DOHH2 (cell line): Measurements from ENCODE around the gene XPO6.

Experiments
- H3F3A ChIP-seq: fragments of 200-600 bp; sonication (generic), shearing (Covaris generic); 2 replicates; pipeline ENCODE4 v1.6.0; 2016; ENCODE audit warnings: antibody characterized with exemption, mild to moderate bottlenecking; ENCODE audit not compliant: control insufficient read depth, insufficient read depth
- H3K27ac ChIP-seq: fragments of 200-600 bp; sonication (generic); 2 replicates; pipeline ENCODE4 v1.5.1; 2014; ENCODE audit warnings: low read depth, mild to moderate bottlenecking, low read length, moderate library complexity
- H3K27me3 ChIP-seq: fragments of 200-600 bp; sonication (generic); 2 replicates; pipeline ENCODE4 v1.6.1; 2014; ENCODE audit warnings: mild to moderate bottlenecking, low read length, mixed read lengths; ENCODE audit not compliant: control insufficient read depth
- H3K36me3 ChIP-seq: fragments of 200-600 bp; sonication (generic); 2 replicates; pipeline ENCODE4 v1.6.1; 2014; ENCODE audit warnings: mild to moderate bottlenecking, low read length, moderate library complexity, mixed read lengths; ENCODE audit not compliant: control insufficient read depth
- H3K4me1 ChIP-seq: fragments of 200-600 bp; sonication (generic); 2 replicates; pipeline ENCODE4 v1.6.1; 2014; ENCODE audit warnings: mild to moderate bottlenecking, low read length, mixed read lengths; ENCODE audit not compliant: control insufficient read depth
- H3K4me2 ChIP-seq: fragments of 200-600 bp; sonication (generic); 2 replicates; pipeline ENCODE4 v1.6.0; 2014; ENCODE audit warnings: mild to moderate bottlenecking, low read length, moderate library complexity
- H3K4me3 ChIP-seq: fragments of 200-600 bp; sonication (generic); 2 replicates; pipeline ENCODE4 v1.5.1; 2014; ENCODE audit warnings: mild to moderate bottlenecking, low read length, mixed read lengths
- H3K79me2 ChIP-seq: fragments of 200-600 bp; sonication (generic); 2 replicates; pipeline ENCODE4 v1.6.1; 2014; ENCODE audit warnings: mild to moderate bottlenecking, low read length, mixed read lengths; ENCODE audit not compliant: control insufficient read depth
- H3K9me2 ChIP-seq: fragments of 200-600 bp; sonication (generic); replicated peaks from 2 replicates; pipeline ENCODE4 v1.6.1; 2014; ENCODE audit warnings: mild to moderate bottlenecking, low read length, mixed read lengths; ENCODE audit not compliant: control insufficient read depth
- H3K9me3 ChIP-seq: fragments of 200-600 bp; sonication (generic); 2 replicates; pipeline ENCODE4 v1.6.1; 2014; ENCODE audit warnings: antibody characterized with exemption, low read length, mixed read lengths; ENCODE audit not compliant: control insufficient read depth, insufficient read depth
- H4K20me1 ChIP-seq: fragments of 200-600 bp; sonication (generic); 2 replicates; pipeline ENCODE4 v1.6.0; 2014; ENCODE audit warnings: low read depth, mild to moderate bottlenecking, antibody characterized with exemption, low read length, moderate library complexity; ENCODE audit not compliant: control insufficient read depth, insufficient read depth
- CTCF ChIP-seq: fragments of 200-600 bp; sonication (generic); IDR thresholded peaks from one replicate; pipeline ENCODE4 v1.5.1; 2014; ENCODE audit warnings: antibody characterized with exemption, mild to moderate bottlenecking, low read depth, low read length; ENCODE audit not compliant: poor library complexity, severe bottlenecking
- EZH2phosphoT487 ChIP-seq: fragments of 200-600 bp; sonication (generic); IDR thresholded peaks from 2 replicates; pipeline ENCODE4 v1.6.1; 2017; ENCODE audit warnings: borderline replicate concordance, mild to moderate bottlenecking, antibody characterized with exemption, low read length, moderate library complexity, mixed read lengths

Gene XPO6

DNA sequence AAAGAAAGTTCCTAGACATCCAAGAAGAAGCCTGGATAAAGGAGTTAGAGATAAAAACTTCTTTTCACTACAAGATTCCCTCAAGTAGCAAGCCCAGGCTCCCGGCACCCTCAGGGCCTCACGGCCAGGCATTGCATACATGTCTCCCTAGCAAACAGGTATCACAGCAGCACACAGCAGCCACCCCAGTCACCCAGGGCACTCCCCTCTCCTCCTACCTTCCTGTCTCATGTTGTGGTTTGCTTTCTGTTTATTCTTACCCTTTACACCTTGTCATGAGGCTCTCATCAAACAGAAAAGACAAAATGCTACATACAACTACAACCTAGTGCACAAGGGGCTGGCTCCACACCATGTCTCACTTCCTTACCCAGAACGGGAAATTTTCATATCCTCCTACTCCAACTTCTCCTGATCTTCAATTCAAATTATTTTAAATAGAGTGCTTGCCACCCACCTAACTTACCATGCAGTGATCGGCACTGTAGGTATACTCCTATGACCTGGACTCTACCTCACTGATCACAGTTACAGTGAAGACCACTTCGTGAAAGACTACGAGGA is 42.7 kb downstream of the XPO6 start:
- peaks cover 7% of the 10 kb centered on the region; the same call in 1 of the 2 replicates for H4K20me1 ChIP-seq
- peaks cover 83% of the 10 kb centered on the region for H3K36me3 ChIP-seq
- peaks cover 48% of the 10 kb centered on the region for H3K79me2 ChIP-seq
- no peaks in the 10 kb centered on the region for H3K27me3 ChIP-seq
- no peak overlapping the region for H3K4me3 ChIP-seq
- peaks cover 26% of the 10 kb centered on the region for H3K4me1 ChIP-seq
- peaks cover 9% of the 10 kb centered on the region; the same call in 1 of the 2 replicates for H3F3A ChIP-seq
- H3K27ac ChIP-seq, result no peak overlapping the region
- no peaks in the 10 kb centered on the region for H3K9me2 ChIP-seq
- no peak overlapping the region for H3K4me2 ChIP-seq
- TF ChIP-seq EZH2phosphoT487, result no peak
- no peaks in the 10 kb centered on the region for H3K9me3 ChIP-seq

DNA sequence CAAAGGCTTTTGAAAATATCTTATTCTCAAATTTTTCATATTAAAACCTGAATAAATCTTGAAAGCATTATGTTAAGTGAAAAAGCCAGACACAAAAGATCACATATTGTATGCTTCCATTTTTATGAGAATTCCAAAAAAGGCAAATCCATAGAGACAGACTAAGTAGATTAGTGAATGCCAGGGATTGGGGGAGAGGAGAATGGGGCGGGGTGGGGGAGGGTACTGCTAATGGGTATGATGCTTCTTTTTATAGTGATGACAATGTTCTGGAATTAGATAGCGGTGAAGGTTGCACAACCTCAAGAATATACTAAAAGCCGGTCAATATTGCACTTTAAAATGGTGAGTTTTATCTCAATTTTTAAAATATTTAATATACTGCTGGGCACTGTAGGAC is 44.0 kb downstream of the XPO6 start:
- Histone ChIP-seq H3K4me1 (peaks cover 26% of the 10 kb centered on the region), H3K27me3 (no peaks in the 10 kb centered on the region), H3F3A (peaks cover 9% of the 10 kb centered on the region; the same call in 1 of the 2 replicates), H3K36me3 (peaks cover 87% of the 10 kb centered on the region), H4K20me1 (0 out of 2 replicates have a peak, but pooled peaks cover 8% of the 10 kb centered on the region), H3K4me2 (no peak overlapping the region), H3K9me3 (no peaks in the 10 kb centered on the region), H3K4me3 (no peak overlapping the region), H3K9me2 (no peaks in the 10 kb centered on the region), H3K27ac (no peak overlapping the region), H3K79me2 (peaks cover 52% of the 10 kb centered on the region)
- TF ChIP-seq EZH2phosphoT487, result no peak
- no peak for TF ChIP-seq CTCF

DNA sequence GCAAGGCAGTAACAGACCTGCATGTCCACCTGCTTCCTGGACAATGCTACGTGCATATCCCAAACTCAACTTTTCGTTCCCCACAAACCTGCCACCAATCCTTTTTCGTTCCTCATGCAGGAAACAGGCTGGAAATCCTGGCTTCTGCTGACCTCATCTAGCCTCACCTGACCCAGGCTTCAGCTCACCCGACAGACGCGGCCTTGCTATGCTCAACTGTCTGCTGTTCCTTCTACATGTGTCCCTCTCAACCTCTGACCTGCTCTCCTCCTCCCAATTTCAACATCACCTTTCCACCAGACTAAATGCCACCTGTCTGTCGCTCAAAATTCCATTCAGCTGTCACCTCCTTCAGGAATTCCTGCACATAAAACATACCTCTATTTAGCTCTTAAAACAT is 44.5 kb downstream of the XPO6 start:
- 0 out of 2 replicates have a peak, but pooled peaks cover 8% of the 10 kb centered on the region for H4K20me1 ChIP-seq
- H3F3A ChIP-seq, result peaks cover 9% of the 10 kb centered on the region; the same call in 1 of the 2 replicates
- H3K36me3 ChIP-seq, result peaks cover 85% of the 10 kb centered on the region

More for the DNA sequence above, 44.5 kb downstream of the XPO6 start:
- H3K4me2 ChIP-seq, result no peak overlapping the region
- TF ChIP-seq EZH2phosphoT487, result no peak
- TF ChIP-seq CTCF, result no peak
- no peaks in the 10 kb centered on the region for H3K9me2 ChIP-seq
- no peak overlapping the region for H3K4me3 ChIP-seq
- H3K4me1 ChIP-seq, result peaks cover 26% of the 10 kb centered on the region
- peaks cover 52% of the 10 kb centered on the region for H3K79me2 ChIP-seq
- H3K27ac ChIP-seq, result no peak overlapping the region
- no peaks in the 10 kb centered on the region for H3K9me3 ChIP-seq
- no peaks in the 10 kb centered on the region for H3K27me3 ChIP-seq
